ENCODE data around the gene PLEKHA7. TPM values are rescaled to one million over a fixed set of nuclear protein-coding genes. Genes with fewer than 3 reads are reported as not detected.

Gene PLEKHA7
- total and polyA plus RNA-seq, 2 experiments from 2014 or later: 0.43 TPM; not detected in 1

DNA sequence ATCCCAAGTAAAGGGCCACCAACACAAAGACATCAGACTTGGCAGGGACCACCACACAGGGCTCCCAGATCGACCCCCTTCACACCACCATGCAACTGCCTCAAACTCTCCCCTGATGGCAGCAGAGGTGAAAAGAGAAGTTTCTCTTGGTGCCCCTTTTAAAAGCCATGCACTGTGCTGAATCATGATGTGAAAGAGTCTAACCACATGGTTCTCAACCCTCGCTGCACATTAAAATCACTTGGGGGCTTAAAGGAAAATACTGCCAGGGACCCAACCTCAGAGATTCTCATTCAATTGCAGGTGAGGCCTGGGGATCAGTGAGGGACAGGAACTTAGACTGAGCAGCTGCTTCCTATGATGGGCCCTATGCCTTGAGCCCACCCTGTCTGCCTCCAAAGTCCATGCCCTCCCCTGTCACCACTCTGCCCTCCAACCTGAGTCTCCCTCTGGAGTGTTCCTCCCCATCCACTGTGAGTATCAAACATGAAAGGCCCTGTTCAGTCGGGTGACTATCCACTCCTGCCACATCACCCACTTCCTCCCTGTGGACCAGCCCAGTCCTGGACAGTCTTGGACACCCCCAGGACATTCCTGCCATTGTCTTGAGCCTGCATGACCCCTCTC is 40.8 kb downstream of the PLEKHA7 start:
- H3K79me2 ChIP-seq (ENCODE audit: insufficient read depth): no peaks in the 10 kb centered on the region
- no peaks in the 10 kb centered on the region for H3F3A ChIP-seq (ENCODE audit: insufficient read depth)
- in situ Hi-C loops (cut with MboI): no loop called here
- H3K9ac ChIP-seq: no peak overlapping the region
- no peaks in the 10 kb centered on the region for H3K9me3 ChIP-seq (ENCODE audit: low read depth)
- 40 to 41% methylated on average over 3 of the region's 3 CpGs for WGBS, 2 experiments (ENCODE audit: low coverage in 1 of 2, low lambda C conversion rate in 2 of 2, missing lambda C conversion rate in 2 of 2)
- no peaks in the 10 kb centered on the region for H3K4me1 ChIP-seq (ENCODE audit: insufficient read depth)
- no peak for TF ChIP-seq EZH2 (IDR thresholded peaks at IDR 0.05; ENCODE audit: insufficient read depth, poor library complexity, severe bottlenecking)
- no peak for TF ChIP-seq EZH2phosphoT487 (IDR thresholded peaks at IDR 0.05; ENCODE audit: insufficient read depth, low read depth)
- DNase-seq: no peak
- no peaks in the 10 kb centered on the region for H3K27me3 ChIP-seq (replicated peaks; ENCODE audit: insufficient read depth)
- no peaks in the 10 kb centered on the region for H3K9me2 ChIP-seq (ENCODE audit: insufficient read depth)
- H3K4me3 ChIP-seq: no peak overlapping the region
- no peak overlapping the region for H3K4me2 ChIP-seq (ENCODE audit: unreplicated experiment)
- H3K27ac ChIP-seq: no peak overlapping the region
- no peaks in the 10 kb centered on the region for H4K20me1 ChIP-seq (ENCODE audit: insufficient read depth)
- H2AFZ ChIP-seq: no peak overlapping the region
- H3K36me3 ChIP-seq (ENCODE audit: low read depth): no peaks in the 10 kb centered on the region

DNA sequence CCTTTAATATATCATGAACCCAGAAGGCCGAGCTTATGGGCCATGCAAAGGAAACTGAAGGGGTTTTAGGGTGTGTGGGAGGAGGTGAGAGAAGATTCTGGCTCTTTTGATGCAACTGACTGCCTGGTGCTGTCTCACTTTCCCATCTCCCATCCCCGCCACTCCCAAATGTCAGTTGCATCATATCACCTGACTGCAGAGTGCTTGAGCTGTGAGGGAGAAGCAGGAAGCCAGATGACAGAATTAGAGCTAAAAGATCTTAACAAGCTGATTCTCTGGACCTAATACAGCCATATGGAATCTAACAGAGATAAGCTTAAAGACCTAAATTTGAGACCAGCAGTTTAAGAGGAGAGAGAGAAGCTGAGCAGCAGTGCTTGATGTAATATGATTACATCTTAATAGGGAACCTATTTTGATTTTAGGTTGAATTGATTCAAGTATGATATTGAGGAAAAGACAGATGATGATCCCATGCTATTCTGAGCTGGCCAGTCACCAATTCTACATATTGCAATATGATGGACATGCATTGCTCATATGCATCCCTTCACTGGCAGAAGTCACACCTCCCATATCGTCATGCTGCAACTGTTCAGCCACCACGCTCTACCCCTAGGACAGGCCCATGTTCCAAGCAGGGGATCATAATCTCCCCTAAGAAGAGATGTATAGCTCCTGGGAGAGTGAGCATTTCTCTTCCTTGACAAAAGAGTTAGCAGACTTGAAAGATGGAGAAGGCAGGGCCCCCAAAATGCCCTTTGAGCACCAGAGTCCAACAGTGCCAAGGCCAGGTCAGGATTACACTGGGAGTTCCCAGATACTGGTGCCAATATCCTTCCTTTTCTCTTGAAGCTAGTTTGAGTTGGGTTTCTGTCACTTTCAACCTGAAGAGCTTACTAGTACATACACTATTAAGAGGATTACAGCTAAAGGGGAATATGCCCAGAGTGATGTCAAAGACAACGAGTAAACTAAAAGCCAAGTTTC is 44.9 kb downstream of the PLEKHA7 start:
- Histone ChIP-seq H3K4me3 (no peak overlapping the region), H3K36me3 (ENCODE audit: low read depth) (no peaks in the 10 kb centered on the region), H3K4me2 (ENCODE audit: unreplicated experiment) (no peak overlapping the region), H3K9me3 (ENCODE audit: low read depth) (no peaks in the 10 kb centered on the region), H3K79me2 (ENCODE audit: insufficient read depth) (no peaks in the 10 kb centered on the region), H3K27me3 (replicated peaks; ENCODE audit: insufficient read depth) (no peaks in the 10 kb centered on the region), H3K27ac (no peak overlapping the region), H3K9ac (no peak overlapping the region), H3F3A (ENCODE audit: insufficient read depth) (no peaks in the 10 kb centered on the region), H3K9me2 (ENCODE audit: insufficient read depth) (no peaks in the 10 kb centered on the region), H3K4me1 (ENCODE audit: insufficient read depth) (no peaks in the 10 kb centered on the region), H2AFZ (no peak overlapping the region), H4K20me1 (ENCODE audit: insufficient read depth) (no peaks in the 10 kb centered on the region)
- DNase-seq: no peak
- in situ Hi-C loops (cut with MboI): no loop called here
- TF ChIP-seq EZH2phosphoT487 (IDR thresholded peaks at IDR 0.05; ENCODE audit: insufficient read depth, low read depth) (no peak), EZH2 (IDR thresholded peaks at IDR 0.05; ENCODE audit: insufficient read depth, poor library complexity, severe bottlenecking) (no peak)
- 46 to 48% methylated on average over 5 of the region's 5 CpGs for WGBS, 2 experiments (ENCODE audit: low coverage in 1 of 2, low lambda C conversion rate in 2 of 2, missing lambda C conversion rate in 2 of 2)

DNA sequence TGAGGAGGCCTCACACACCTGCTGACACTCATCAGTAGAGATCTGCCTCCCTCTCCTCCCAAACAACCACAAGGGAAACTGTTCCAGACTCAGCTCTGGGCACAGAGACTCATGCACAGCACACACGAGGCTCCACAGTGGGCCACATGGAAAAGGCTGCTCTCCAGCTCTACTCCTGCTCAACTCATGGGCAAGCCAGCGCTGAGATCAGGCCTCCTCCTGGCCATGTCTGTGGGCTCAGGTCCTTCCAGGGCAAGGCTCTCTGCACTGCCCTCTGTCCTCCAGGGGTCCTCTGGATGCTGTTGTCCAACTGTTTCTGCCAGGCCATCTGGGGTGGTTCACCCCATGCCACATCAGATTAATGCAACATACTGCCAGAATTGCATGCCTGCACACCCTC is 46.0 kb downstream of the PLEKHA7 start:
- Histone ChIP-seq H4K20me1 (ENCODE audit: insufficient read depth) (no peaks in the 10 kb centered on the region), H3K27ac (no peak overlapping the region), H3K27me3 (replicated peaks; ENCODE audit: insufficient read depth) (no peaks in the 10 kb centered on the region), H3K36me3 (ENCODE audit: low read depth) (no peaks in the 10 kb centered on the region), H3K4me2 (ENCODE audit: unreplicated experiment) (no peak overlapping the region), H3K9me3 (ENCODE audit: low read depth) (no peaks in the 10 kb centered on the region), H3K4me1 (ENCODE audit: insufficient read depth) (no peaks in the 10 kb centered on the region), H2AFZ (no peak overlapping the region), H3K9me2 (ENCODE audit: insufficient read depth) (no peaks in the 10 kb centered on the region), H3K9ac (no peak overlapping the region), H3K79me2 (ENCODE audit: insufficient read depth) (no peaks in the 10 kb centered on the region), H3K4me3 (no peak overlapping the region), H3F3A (ENCODE audit: insufficient read depth) (no peaks in the 10 kb centered on the region)
- TF ChIP-seq EZH2 (IDR thresholded peaks at IDR 0.05; ENCODE audit: insufficient read depth, poor library complexity, severe bottlenecking): no peak
- TF ChIP-seq EZH2phosphoT487 (IDR thresholded peaks at IDR 0.05; ENCODE audit: insufficient read depth, low read depth): no peak
- in situ Hi-C loops (cut with MboI): no loop called here
- 32 to 43% methylated on average over 2 of the region's 2 CpGs for WGBS, 2 experiments (ENCODE audit: low coverage in 1 of 2, low lambda C conversion rate in 2 of 2, missing lambda C conversion rate in 2 of 2)
- no peak for DNase-seq

DNA sequence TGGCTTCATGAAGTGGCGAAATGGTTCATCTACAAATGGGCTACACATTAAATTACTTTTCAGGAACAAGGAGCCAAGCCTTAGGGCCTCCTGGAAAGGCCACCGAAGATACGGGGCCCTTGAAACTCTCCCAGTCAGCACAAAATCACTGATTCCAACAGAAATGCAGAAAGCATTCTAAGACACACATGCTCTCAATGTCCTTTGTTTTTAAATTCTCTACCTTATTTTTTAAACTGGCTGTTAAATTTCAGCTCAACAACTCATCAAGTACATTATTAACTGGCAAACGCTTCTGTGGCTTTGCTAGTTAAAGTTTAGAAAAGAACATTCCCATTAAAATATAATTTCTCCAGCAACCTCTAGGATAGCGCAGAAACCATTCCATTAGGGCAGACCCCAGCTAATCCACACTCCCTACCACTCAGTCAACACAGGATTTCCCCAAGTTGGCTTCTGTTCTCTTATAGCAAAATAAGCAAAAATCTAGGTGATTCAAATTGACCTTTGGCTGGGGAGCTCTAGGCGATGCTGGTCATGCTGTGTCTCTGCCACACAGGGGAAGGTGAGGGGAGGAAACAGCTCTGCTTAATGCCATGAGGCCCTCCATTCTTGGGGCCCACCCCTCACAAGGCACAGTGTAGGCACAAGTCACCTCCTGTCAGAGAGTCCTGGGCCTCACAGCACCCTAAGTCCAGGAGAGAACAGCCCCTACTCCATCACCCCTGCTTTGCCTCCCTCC is 47.1 kb downstream of the PLEKHA7 start:
- no peak overlapping the region for H3K4me3 ChIP-seq
- H3K9ac ChIP-seq: no peak overlapping the region
- no peak overlapping the region for H3K27ac ChIP-seq
- H3K4me2 ChIP-seq (ENCODE audit: unreplicated experiment): no peak overlapping the region
- H3K36me3 ChIP-seq (ENCODE audit: low read depth): no peaks in the 10 kb centered on the region
- no peak overlapping the region for H2AFZ ChIP-seq
- WGBS, 2 experiments (ENCODE audit: low coverage in 1 of 2, low lambda C conversion rate in 2 of 2, missing lambda C conversion rate in 2 of 2): 41 to 53% methylated on average over 6 of the region's 6 CpGs
- no peaks in the 10 kb centered on the region for H3F3A ChIP-seq (ENCODE audit: insufficient read depth)
- no peaks in the 10 kb centered on the region for H3K4me1 ChIP-seq (ENCODE audit: insufficient read depth)
- H3K9me3 ChIP-seq (ENCODE audit: low read depth): no peaks in the 10 kb centered on the region
- TF ChIP-seq EZH2 (IDR thresholded peaks at IDR 0.05; ENCODE audit: insufficient read depth, poor library complexity, severe bottlenecking) (no peak), EZH2phosphoT487 (IDR thresholded peaks at IDR 0.05; ENCODE audit: insufficient read depth, low read depth) (no peak)
- no peaks in the 10 kb centered on the region for H3K9me2 ChIP-seq (ENCODE audit: insufficient read depth)
- no peak for DNase-seq
- no peaks in the 10 kb centered on the region for H3K27me3 ChIP-seq (replicated peaks; ENCODE audit: insufficient read depth)
- H3K79me2 ChIP-seq (ENCODE audit: insufficient read depth): no peaks in the 10 kb centered on the region
- no peaks in the 10 kb centered on the region for H4K20me1 ChIP-seq (ENCODE audit: insufficient read depth)
- in situ Hi-C loops (cut with MboI): no loop called here
